Spinal cord (tissue), 10 donors: Measurements from ENCODE around the gene SAMD15. TPM values are rescaled to one million over a fixed set of nuclear protein-coding genes. Genes with fewer than 3 reads are reported as not detected.
"Not testable (repeated sequence)": the region's sequence is repeated elsewhere in the genome, so short reads cannot be mapped to it uniquely, and the experiment has no call there.

Experiments
- DNase-seq, 6 donors: peaks; one replicate each; pipeline versions ENCODE4 v3.0.0 to v3.0.0-alpha.2; 2013 to 2015; ENCODE audit warnings: low spot score in 6 of 6, low read depth in 4 of 6
- H3K27ac ChIP-seq: one replicate; pipeline ENCODE4 v1.5.1; 2013; ENCODE audit warnings: low read depth, low read length, control low read depth
- H3K27me3 ChIP-seq: one replicate; pipeline ENCODE4 v1.6.1; 2013; ENCODE audit warnings: low read length; ENCODE audit not compliant: control insufficient read depth, insufficient read depth
- H3K36me3 ChIP-seq: one replicate; pipeline ENCODE4 v1.6.1; 2013; ENCODE audit warnings: low read length; ENCODE audit not compliant: control insufficient read depth, insufficient read depth
- H3K4me1 ChIP-seq: one replicate; pipeline ENCODE4 v1.6.1; 2013; ENCODE audit warnings: low read length; ENCODE audit not compliant: control insufficient read depth, insufficient read depth
- H3K4me3 ChIP-seq: one replicate; pipeline ENCODE4 v1.5.1; 2013; ENCODE audit warnings: low read depth, low read length, control low read depth
- H3K9me3 ChIP-seq: one replicate; pipeline ENCODE4 v1.6.1; 2013; ENCODE audit warnings: low read length; ENCODE audit not compliant: control insufficient read depth, insufficient read depth
- WGBS: methylation state at CpG from one replicate; pipeline ENCODE4 v1.1.5; 2013; ENCODE audit warnings: missing lambda C conversion rate; ENCODE audit not compliant: insufficient coverage; 5-methylcytosine and 5-hydroxymethylcytosine counted together
- polyA plus RNA-seq, 2 donors: library from polyadenylated mRNA; unstranded; fragments of 120-200 nt; gene quantifications; one replicate each; pipeline ENCODE4 v1.2.1, GENCODE V29; 2013; ENCODE audit not compliant: insufficient read length in 2 of 2
- total RNA-seq, 2 donors: library from RNA; depleted of rRNA in 1 of 2; stranded (reverse); fragments of 120-200 nt in 1 of 2; fragments of >200 nt in 1 of 2; gene quantifications; one replicate each; pipeline versions ENCODE4 v1.2.3 to v1.2.4, GENCODE V29; 2013 to 2014
- donor health status: healthy.

Gene SAMD15
- total and polyA plus RNA-seq, 4 donors, result 4.2 to 10.3 (median 6.2) TPM

DNA sequence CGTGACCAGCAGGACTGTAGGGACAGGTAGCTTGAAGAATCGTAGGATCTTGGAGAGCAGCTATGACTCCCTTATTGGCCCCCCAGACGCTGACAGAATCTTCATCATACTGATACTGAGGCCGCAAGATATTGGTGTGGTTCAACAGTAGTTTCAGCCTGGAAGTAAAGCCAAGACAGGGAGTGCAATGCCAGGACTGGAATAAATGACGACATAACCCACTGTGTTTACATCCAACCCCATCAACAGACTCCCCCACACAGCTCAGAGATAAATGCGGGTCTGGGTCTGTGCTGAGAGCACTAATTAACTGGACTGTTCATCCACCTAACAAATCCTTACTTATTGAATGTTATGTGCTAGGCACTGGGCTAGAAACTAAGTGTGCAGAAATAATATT is 29.5 kb downstream of the SAMD15 start:
- no peak for DNase-seq
- no peaks in the 10 kb centered on the region for H3K9me3 ChIP-seq
- 86% methylated on average over 2 of the region's 6 CpGs for WGBS
- H3K4me1 ChIP-seq, result no peaks in the 10 kb centered on the region
- no peak overlapping the region for H3K4me3 ChIP-seq
- H3K27me3 ChIP-seq, result no peaks in the 10 kb centered on the region
- no peaks in the 10 kb centered on the region for H3K36me3 ChIP-seq
- H3K27ac ChIP-seq, result no peak overlapping the region

DNA sequence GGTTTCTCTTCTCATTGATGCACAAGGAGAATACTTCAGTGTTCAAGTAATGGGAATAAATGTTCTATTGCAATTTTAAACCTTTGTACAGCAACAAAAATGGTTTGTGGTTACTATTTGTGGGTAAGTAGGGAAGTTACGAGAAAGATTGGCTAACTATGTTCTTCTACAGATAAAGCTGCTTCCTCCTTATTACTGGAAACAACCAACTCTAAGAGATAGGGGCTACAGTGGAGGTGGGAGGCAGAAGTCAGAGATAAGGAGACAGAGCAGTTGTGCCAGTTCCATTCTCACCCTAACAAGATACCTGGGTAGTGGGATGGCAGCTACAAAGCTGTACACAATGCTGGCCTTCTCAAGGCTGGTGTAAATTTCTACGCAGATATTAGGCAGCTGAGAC is 30.0 kb downstream of the SAMD15 start:
- Histone ChIP-seq H3K27ac (no peak overlapping the region), H3K9me3 (no peaks in the 10 kb centered on the region), H3K4me1 (no peaks in the 10 kb centered on the region), H3K4me3 (no peak overlapping the region), H3K36me3 (no peaks in the 10 kb centered on the region), H3K27me3 (no peaks in the 10 kb centered on the region)
- DNase-seq, result no peak
- 100% methylated on average over 1 of the region's 2 CpGs for WGBS

DNA sequence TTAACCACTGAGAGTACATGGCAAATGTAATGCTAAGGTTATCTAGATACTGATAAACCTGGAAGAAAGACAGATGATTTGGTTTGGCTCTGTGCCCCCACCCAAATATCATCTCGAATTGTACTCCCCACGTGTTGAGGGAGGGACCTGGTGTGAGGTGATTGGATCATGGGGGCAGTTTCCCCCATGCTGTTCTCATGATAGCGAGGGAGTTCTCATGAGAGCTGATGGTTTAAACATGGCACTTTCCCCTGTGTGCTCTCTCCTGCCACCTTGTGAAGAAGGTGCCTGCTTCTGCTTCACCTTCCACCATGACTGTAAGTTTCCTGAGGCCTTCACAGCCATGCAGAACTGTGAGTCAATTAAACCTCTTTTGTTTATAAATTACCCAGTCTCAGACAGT is 32.0 kb downstream of the SAMD15 start:
- H3K4me1 ChIP-seq, result no peaks in the 10 kb centered on the region
- no CpG with 5 or more reads among the region's 3 CpGs for whole genome bisulfite sequencing
- H3K27ac ChIP-seq, result no peak overlapping the region
- H3K4me3 ChIP-seq, result no peak overlapping the region
- no peaks in the 10 kb centered on the region for H3K9me3 ChIP-seq
- no peak for DNase-seq
- no peaks in the 10 kb centered on the region for H3K27me3 ChIP-seq
- no peaks in the 10 kb centered on the region for H3K36me3 ChIP-seq

DNA sequence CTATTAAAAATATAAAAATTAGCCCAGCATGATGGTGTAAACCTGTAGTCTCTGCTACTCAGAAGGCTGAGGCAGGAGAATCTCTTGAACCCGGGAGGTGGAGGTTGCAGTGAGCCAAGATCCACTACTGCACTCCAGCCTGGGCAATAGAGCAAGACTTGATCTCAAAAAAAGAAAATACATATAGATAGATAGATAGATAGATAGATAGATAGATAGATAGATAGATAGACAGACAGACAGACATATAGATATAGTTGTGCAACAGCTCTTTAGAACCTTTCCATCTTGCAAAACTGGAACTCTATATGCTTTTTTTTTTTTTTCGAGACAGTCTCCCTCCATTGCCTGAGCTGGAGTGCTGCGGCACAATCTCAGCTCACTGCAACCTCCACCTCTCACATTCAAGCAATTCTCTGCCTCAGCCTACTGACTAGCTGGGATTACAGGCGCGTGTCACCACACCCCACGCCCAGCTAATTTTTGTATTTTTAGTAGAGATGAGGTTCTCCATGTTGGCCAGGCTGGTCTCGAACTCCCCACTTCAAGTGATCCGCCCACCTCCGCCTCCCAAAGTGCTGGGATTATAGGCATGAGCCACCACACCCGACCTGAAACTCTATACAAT is 38.3 kb downstream of the SAMD15 start:
- not testable (repeated sequence) for H3K36me3 ChIP-seq, H3K4me1 ChIP-seq, H3K27ac ChIP-seq, H3K9me3 ChIP-seq, DNase-seq, H3K4me3 ChIP-seq, H3K27me3 ChIP-seq
- WGBS, result 100% methylated on average over 1 of the region's 10 CpGs

DNA sequence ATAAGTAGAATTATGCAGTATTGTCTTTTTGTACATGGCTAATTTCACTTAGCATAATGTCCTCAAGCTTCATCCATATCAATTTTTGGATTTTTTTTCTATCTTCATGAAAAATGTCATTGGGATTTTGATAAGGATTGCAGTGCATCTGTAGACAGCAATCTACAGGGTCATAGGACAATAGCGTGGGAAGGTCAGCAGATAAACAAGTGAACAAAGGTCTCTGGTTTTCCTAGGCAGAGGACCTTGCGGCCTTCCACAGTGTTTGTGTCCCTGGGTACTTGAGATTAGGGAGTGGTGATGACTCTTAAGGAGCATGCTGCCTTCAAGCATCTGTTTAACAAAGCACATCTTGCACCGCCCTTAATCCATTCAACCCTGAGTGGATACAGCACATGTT is 38.9 kb downstream of the SAMD15 start:
- not testable (repeated sequence) for H3K36me3 ChIP-seq, H3K27me3 ChIP-seq, H3K4me3 ChIP-seq, H3K4me1 ChIP-seq, H3K27ac ChIP-seq, DNase-seq, H3K9me3 ChIP-seq
- WGBS, result no CpG with 5 or more reads among the region's 3 CpGs

DNA sequence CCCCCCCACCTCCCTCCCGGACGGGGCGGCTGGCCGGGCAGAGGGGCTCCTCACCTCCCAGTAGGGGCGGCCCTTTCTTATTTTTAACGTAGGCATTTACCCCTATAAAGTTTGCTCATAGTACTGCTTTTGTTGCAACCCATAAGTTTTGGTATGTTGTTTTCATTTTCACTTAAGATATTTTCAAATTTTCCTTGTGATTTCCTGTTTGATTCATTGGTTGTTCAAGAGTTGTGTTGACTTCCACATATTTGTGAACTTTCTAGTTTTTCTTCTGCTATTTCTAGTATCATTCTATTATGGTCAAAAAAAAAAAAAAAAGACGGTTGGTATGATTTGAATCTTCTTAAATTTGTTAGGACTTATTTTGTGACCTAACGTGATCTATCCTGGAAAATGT is 39.7 kb downstream of the SAMD15 start:
- 100% methylated on average over 2 of the region's 8 CpGs for WGBS
- no peak overlapping the region for H3K27ac ChIP-seq
- H3K36me3 ChIP-seq, result no peaks in the 10 kb centered on the region
- no peaks in the 10 kb centered on the region for H3K27me3 ChIP-seq
- H3K9me3 ChIP-seq, result peaks cover 4% of the 10 kb centered on the region
- H3K4me3 ChIP-seq, result no peak overlapping the region
- H3K4me1 ChIP-seq, result no peaks in the 10 kb centered on the region
- DNase-seq, result no peak

DNA sequence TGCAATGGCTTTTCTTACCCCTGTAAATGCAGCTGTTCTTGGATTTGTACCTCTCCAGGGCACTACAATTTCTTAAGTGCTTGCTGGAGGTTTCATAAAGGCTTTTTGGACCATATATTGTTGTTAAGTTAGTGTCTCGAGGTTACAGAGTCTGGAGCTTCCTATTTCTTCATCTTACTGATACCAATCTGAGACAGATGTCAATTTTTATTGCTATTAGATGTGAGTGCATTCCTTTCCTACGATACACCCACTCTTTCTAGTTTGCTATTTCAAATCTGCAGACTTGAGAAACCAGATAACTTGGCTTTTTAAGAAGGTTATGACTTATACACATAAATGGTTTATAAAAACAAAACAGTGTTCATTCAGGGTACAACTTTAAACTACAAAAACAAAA is 44.0 kb downstream of the SAMD15 start:
- no CpG with 5 or more reads among the region's 2 CpGs for WGBS
- H3K36me3 ChIP-seq, result peaks cover 18% of the 10 kb centered on the region
- H3K4me1 ChIP-seq, result no peaks in the 10 kb centered on the region
- no peaks in the 10 kb centered on the region for H3K27me3 ChIP-seq
- no peak overlapping the region for H3K27ac ChIP-seq
- H3K4me3 ChIP-seq, result no peak overlapping the region
- DNase-seq, result no peak
- H3K9me3 ChIP-seq, result peaks cover 4% of the 10 kb centered on the region

DNA sequence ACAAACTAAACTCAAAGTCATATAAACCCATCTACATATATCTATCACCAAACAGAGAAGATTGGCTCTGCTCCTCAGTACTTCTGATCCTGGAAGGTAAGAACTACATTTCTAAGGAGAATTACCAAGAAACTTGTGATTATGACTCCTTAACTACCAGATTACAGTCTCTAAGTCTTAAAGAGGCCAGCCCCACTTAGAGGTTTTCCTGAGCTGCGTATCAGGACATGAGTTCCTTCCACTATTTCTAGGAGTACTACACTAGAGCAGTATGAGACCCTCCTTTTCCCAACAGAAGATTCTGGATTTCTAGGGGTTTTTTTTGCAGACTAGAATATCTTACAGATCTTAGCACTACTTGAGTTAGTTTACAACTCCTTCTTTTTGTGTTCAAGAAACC is 46.2 kb downstream of the SAMD15 start, which contains the start of gene NOXRED1:
Gene NOXRED1, minus strand, starts transcription at position 101 of the 400 bp plus-strand sequence. CDS start 634 bp downstream, outside the sequence.
- no peak for DNase-seq
- Histone ChIP-seq H3K4me3 (no peak within 1 kb of the TSS), H3K36me3 (peaks cover 38% of the 10 kb centered on the region), H3K4me1 (no peaks in the 10 kb centered on the region), H3K27me3 (no peaks in the 10 kb centered on the region), H3K9me3 (peaks cover 4% of the 10 kb centered on the region), H3K27ac (no peak within 1 kb of the TSS)
- no CpG with 5 or more reads among the region's 1 CpG for WGBS

DNA sequence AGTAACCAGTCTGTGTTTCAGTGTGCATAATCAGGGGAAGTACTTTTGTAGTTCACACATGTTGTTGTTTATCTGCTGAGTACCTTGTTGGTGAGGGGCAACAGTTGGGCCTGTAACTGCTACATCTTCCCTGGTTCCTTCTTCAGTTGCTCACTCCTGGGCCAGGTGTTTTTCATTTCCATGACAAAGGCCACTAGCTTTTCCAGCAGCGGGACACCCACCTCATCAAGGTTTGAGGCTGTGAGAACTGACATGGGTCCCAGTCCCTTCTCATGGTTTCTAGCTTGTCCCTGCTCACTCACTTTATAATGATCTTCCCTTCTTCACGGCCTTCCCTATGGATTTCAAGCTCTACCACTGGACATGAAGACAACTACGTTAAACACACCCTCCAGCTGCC is 47.7 kb downstream of the SAMD15 start:
- Histone ChIP-seq H3K9me3 (peaks cover under 1% of the 10 kb centered on the region), H3K36me3 (peaks cover 51% of the 10 kb centered on the region), H3K4me3 (no peak overlapping the region), H3K27ac (no peak overlapping the region), H3K4me1 (no peaks in the 10 kb centered on the region), H3K27me3 (no peaks in the 10 kb centered on the region)
- no peak for DNase-seq
- 86% methylated on average over 3 of the region's 3 CpGs for WGBS

DNA sequence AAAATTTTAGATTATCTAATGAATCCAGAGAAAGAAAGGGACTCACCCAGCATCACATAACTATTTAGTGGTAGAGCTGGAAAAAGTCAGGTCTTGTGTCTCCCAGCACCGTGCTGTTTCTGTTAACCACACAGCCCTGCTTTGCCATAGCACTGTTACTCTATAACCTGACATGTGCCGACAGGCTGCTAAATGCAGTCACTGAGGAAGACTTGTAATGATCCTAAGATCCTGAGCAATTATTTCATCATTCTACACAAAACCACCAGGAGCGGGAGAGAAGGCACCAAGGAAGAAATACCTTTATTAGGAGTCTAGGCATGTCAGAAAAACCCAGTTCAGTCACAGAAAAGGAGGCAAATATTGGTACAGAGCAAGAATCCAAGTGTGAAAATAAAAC is 49.2 kb downstream of the SAMD15 start:
- peaks cover 52% of the 10 kb centered on the region for H3K36me3 ChIP-seq
- H3K4me1 ChIP-seq, result no peaks in the 10 kb centered on the region
- H3K4me3 ChIP-seq, result no peak overlapping the region
- no peak overlapping the region for H3K27ac ChIP-seq
- DNase-seq, result no peak
- H3K9me3 ChIP-seq, result no peaks in the 10 kb centered on the region
- H3K27me3 ChIP-seq, result no peaks in the 10 kb centered on the region
- WGBS, result no CpG with 5 or more reads among the region's 3 CpGs
